Loucy (cell line): ENCODE data around the gene GRID1.

Experiments used
- H2AFZ ChIP-seq: fragments of 200-600 bp; sonication (generic); 2 replicates; pipeline ENCODE4 v1.6.0; 2016; ENCODE audit warnings: antibody characterized with exemption, mild to moderate bottlenecking, low read length, moderate library complexity
- H3F3A ChIP-seq: fragments of 200-600 bp; 2 replicates; pipeline ENCODE4 v1.6.0; 2016; ENCODE audit warnings: antibody characterized with exemption, low read depth, mild to moderate bottlenecking
- H3K27me3 ChIP-seq: fragments of 200-600 bp; sonication (generic); 2 replicates; pipeline ENCODE4 v1.6.1; 2014; ENCODE audit warnings: low read length, mild to moderate bottlenecking; ENCODE audit not compliant: insufficient read depth, poor library complexity, severe bottlenecking
- H3K36me3 ChIP-seq: fragments of 200-600 bp; sonication (generic); 2 replicates; pipeline ENCODE4 v1.6.1; 2016; ENCODE audit warnings: low read length; ENCODE audit not compliant: insufficient read depth
- H3K4me1 ChIP-seq: fragments of 200-600 bp; sonication (generic); 2 replicates; pipeline ENCODE4 v1.5.1; 2014; ENCODE audit warnings: low read length, mild to moderate bottlenecking; ENCODE audit not compliant: insufficient read depth, poor library complexity, severe bottlenecking
- H3K4me2 ChIP-seq: fragments of 200-600 bp; sonication (generic); 2 replicates; pipeline ENCODE4 v1.6.0; 2014; ENCODE audit warnings: antibody characterized with exemption, low read length, low read depth, mild to moderate bottlenecking; ENCODE audit not compliant: poor library complexity, severe bottlenecking
- H3K4me3 ChIP-seq: fragments of 200-600 bp; sonication (generic); 2 replicates; pipeline ENCODE4 v1.5.1; 2014; ENCODE audit warnings: low read length, mild to moderate bottlenecking, mixed read lengths; ENCODE audit not compliant: poor library complexity, severe bottlenecking
- H3K79me2 ChIP-seq: fragments of 200-600 bp; sonication (generic); 2 replicates; pipeline ENCODE4 v1.6.1; 2014; ENCODE audit warnings: low read length; ENCODE audit not compliant: insufficient read depth
- H3K9ac ChIP-seq: fragments of 200-600 bp; sonication (generic); 2 replicates; pipeline ENCODE4 v1.6.0; 2014; ENCODE audit warnings: mild to moderate bottlenecking, low read depth, low read length, moderate library complexity; ENCODE audit not compliant: poor library complexity, severe bottlenecking
- H3K9me2 ChIP-seq: fragments of 200-600 bp; sonication (generic); replicated peaks from 2 replicates; pipeline ENCODE4 v1.6.1; 2016; ENCODE audit warnings: low read depth, low read length, mixed read lengths
- H3K9me3 ChIP-seq: fragments of 200-600 bp; sonication (generic); 2 replicates; pipeline ENCODE4 v1.6.1; 2014; ENCODE audit warnings: mild to moderate bottlenecking, antibody characterized with exemption, low read length, low read depth; ENCODE audit not compliant: insufficient read depth
- H4K20me1 ChIP-seq: fragments of 200-600 bp; sonication (generic); 2 replicates; pipeline ENCODE4 v1.6.0; 2014; ENCODE audit warnings: antibody characterized with exemption, low read length, mild to moderate bottlenecking; ENCODE audit not compliant: insufficient read depth, poor library complexity, severe bottlenecking
- EZH2phosphoT487 ChIP-seq: fragments of 200-600 bp; IDR thresholded peaks from 2 replicates; pipeline ENCODE4 v1.6.1; 2018; ENCODE audit warnings: antibody characterized with exemption, mild to moderate bottlenecking, moderate library complexity, borderline replicate concordance
- TF ChIP-seq, protein P1 (sequence below): fragments of 200-600 bp; sonication (generic); conservative IDR thresholded peaks from 2 replicates; pipeline ENCODE4 v1.5.1; 2014; ENCODE audit warnings: mild to moderate bottlenecking, antibody characterized with exemption, low read length

GRID1 gene

DNA sequence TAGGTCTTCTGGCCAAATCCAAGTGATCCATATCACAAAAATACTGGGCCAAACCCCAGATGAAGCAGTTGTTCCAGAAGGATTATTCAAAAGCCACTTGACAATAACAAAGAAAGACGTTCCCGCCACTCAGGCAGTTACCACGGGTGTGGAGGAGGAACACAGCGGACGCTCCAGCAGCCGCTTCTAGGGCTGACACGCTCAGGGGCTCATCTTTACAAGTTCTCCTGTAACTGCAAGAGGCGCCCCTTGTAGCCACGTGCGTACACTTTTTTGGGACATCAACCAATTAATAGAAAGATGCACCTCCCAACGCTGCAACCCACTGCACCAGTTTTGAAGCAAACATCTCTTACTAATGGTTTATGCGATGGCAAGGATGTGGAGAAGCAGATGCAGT is 159.4 kb downstream of the GRID1 start:
- H3K4me1 ChIP-seq, result no peaks in the 10 kb centered on the region
- H3F3A ChIP-seq, result no peaks in the 10 kb centered on the region
- no peaks in the 10 kb centered on the region for H3K79me2 ChIP-seq
- no peak overlapping the region for H2AFZ ChIP-seq
- no peaks in the 10 kb centered on the region for H3K36me3 ChIP-seq
- H4K20me1 ChIP-seq, result no peaks in the 10 kb centered on the region
- H3K27me3 ChIP-seq, result no peaks in the 10 kb centered on the region
- no peak overlapping the region for H3K4me2 ChIP-seq
- no peaks in the 10 kb centered on the region for H3K9me2 ChIP-seq
- no peak overlapping the region for H3K4me3 ChIP-seq
- TF ChIP-seq EZH2phosphoT487, result no peak
- TF ChIP-seq, protein P1, sequence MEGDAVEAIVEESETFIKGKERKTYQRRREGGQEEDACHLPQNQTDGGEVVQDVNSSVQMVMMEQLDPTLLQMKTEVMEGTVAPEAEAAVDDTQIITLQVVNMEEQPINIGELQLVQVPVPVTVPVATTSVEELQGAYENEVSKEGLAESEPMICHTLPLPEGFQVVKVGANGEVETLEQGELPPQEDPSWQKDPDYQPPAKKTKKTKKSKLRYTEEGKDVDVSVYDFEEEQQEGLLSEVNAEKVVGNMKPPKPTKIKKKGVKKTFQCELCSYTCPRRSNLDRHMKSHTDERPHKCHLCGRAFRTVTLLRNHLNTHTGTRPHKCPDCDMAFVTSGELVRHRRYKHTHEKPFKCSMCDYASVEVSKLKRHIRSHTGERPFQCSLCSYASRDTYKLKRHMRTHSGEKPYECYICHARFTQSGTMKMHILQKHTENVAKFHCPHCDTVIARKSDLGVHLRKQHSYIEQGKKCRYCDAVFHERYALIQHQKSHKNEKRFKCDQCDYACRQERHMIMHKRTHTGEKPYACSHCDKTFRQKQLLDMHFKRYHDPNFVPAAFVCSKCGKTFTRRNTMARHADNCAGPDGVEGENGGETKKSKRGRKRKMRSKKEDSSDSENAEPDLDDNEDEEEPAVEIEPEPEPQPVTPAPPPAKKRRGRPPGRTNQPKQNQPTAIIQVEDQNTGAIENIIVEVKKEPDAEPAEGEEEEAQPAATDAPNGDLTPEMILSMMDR, result no peak
- H3K9ac ChIP-seq, result no peak overlapping the region
- no peaks in the 10 kb centered on the region for H3K9me3 ChIP-seq

- no peak overlapping the region for H3K4me3 ChIP-seq
- no peaks in the 10 kb centered on the region for H3K9me2 ChIP-seq
- no peak overlapping the region for H2AFZ ChIP-seq
- no peak overlapping the region for H3K4me2 ChIP-seq
- H3K79me2 ChIP-seq, result no peaks in the 10 kb centered on the region
- no peaks in the 10 kb centered on the region for H3K9me3 ChIP-seq
- no peaks in the 10 kb centered on the region for H3F3A ChIP-seq
- H3K36me3 ChIP-seq, result no peaks in the 10 kb centered on the region
- H3K9ac ChIP-seq, result no peak overlapping the region
- no peak for TF ChIP-seq EZH2phosphoT487
- TF ChIP-seq, protein P1, result no peak
- no peaks in the 10 kb centered on the region for H3K27me3 ChIP-seq
- H3K4me1 ChIP-seq, result no peaks in the 10 kb centered on the region
- H4K20me1 ChIP-seq, result no peaks in the 10 kb centered on the region
Observed at GRCh38 chr10:86206240-86206579, 160.4 kb downstream of the GRID1 start.

DNA sequence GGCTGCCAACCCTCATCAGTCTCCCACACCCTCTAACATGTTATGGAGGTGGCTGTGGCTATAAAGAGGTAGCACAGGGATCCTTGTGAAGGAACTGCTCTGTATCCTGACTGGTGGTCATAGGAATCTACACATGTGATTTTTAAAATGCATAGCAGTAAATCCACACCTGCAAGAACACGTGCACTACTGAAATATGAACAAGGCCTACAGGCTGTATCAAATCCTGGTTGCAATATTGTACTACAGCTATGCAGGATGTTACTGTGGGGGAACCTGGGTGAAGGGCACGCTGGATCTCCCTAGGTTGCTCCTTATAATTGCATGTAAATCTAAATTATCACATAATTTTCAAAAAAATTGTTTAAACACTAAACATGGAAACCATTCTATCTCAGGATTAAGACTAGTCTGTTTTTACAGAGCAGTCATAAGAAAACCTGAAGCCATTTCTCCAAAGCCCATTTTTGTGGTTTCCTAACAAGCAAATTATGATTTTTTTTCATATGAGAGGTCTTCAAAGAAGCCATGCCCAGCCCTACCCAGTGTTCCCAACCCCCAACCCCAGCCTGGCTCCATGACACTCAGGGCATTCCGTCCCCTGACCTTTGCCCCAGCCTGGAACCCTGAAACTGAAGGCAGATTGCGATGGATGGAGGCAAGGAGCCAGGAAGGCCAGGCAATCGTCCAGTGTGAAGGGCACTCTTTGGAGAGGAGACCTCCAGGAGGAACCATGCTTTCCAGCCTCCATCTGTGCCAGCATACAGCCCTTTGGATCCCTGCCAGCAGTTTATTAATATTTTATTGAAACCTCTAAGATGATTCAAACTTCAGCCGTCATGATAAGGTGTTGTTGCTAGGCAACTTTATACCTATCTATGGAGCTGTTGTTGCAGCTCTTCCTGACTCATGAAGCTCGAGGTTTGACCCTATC is 161.0 kb downstream of the GRID1 start:
- Histone ChIP-seq H3K4me2 (no peak overlapping the region), H4K20me1 (no peaks in the 10 kb centered on the region), H3K4me3 (no peak overlapping the region), H3K9me3 (no peaks in the 10 kb centered on the region), H3F3A (no peaks in the 10 kb centered on the region), H3K79me2 (no peaks in the 10 kb centered on the region), H3K36me3 (no peaks in the 10 kb centered on the region), H3K9ac (no peak overlapping the region), H3K4me1 (no peaks in the 10 kb centered on the region), H3K9me2 (no peaks in the 10 kb centered on the region), H3K27me3 (no peaks in the 10 kb centered on the region), H2AFZ (no peak overlapping the region)
- no peak for TF ChIP-seq EZH2phosphoT487
- TF ChIP-seq, protein P1, result no peak
